ENCODE results near the gene HARBI1.

The HARBI1 gene

DNA sequence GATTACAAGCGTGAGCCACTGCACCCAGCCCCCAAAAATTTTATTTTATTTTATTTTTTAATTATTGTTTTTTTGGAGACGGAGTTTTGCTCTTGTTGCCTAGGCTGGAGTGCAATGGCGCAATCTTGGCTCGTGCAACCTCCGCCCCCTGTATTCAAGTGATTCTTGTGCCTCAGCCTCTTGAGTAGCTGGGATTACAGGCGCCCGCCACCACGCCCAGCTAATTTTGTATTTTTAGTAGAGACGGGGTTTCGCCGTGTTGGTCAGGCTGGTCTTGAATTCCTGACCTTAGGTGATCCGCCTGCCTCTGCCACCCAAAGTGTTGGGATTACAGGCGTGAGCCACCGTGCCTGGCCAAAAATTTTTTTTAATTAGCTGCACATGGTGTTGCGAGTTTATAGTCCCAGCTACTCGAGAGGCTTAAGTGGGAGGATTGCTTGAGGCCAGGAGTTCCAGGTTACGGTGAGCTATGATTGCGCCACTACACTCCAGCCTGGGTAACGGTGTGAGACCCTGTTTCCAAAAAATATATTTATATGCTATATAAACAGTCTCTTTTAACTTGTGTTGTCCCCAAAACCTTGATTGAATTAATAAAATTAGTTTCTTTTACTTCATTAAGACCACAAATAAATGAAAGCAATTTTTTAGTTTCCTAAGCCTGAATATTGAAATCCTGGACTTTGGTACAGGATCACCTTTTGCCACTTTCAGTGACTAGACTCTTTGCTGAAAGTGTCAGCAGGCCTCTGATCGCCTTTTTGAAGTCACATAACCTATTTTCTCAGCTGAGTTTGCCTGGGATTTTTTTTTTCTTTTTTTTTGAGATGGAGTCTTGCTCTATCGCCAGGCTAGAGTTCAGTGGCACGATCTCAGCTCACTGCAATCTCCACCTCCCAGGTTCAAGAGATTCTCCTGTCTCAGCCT is 16.5 kb upstream of the HARBI1 start:
- DNase-seq (ENCODE audit: low read depth in 2 of 3, low spot score in 1 of 3) = no peak

DNA sequence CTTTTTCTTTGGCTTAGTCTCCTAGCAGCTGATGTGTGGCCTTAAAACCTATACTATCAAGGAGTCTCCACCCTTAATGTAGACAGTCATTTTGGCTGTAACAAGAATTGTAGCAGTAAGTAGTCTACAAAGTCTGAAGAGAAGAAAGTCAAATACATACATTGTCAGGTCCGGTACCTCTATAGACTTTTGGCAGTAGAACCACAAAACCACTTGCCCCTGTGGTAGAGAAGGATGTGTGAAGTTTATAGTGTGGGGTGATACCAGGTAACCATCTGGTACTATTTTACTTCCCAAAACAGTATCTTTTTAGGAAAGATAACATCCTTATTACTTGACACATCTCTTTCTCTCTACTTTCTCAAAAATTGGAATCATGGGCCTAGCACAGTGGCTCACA is 15.5 kb upstream of the HARBI1 start:
- no peak for DNase-seq (ENCODE audit: low read depth in 2 of 3, low spot score in 1 of 3)

DNA sequence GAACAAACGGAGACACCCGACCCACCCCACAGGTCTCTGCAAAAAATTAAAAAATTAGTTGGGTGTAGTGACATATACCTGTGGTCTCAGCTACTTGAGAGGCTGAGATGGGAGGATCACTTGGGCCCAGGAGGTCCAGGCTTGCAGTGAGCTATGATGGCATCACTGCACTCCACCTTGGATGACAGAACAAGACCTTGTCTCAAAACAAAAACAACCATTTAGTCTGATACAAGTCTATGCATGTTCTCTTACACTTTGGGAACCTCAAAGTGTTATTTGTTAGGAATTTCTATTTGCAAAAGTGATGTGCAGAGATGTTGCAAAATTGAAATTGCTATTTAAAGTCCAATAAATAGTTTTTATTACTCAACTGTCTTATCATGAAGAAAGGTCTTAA is 14.6 kb upstream of the HARBI1 start:
- no peak for DNase-seq (ENCODE audit: low read depth in 2 of 3, low spot score in 1 of 3)

DNA sequence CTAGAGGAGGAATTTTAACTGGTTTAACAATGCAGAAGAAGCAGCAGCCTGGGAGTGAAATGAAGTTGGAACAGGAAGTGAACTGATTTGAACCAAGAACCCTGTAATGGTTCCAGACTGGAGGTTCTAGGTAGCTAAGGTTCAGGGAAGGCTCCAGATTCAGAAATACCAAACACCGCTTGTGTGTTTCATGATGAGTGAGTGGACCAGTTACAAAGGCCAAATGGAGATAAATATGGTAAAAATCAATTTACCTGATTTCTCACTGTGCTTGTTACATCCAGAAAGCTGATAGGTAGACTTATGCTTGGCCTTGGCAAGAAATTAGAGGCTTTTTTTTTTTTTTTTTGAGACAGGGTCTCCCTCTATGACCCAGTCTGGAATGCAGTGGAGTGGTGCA is 13.2 kb upstream of the HARBI1 start:
- DNase-seq (ENCODE audit: low read depth in 2 of 3, low spot score in 1 of 3) = no peak

DNA sequence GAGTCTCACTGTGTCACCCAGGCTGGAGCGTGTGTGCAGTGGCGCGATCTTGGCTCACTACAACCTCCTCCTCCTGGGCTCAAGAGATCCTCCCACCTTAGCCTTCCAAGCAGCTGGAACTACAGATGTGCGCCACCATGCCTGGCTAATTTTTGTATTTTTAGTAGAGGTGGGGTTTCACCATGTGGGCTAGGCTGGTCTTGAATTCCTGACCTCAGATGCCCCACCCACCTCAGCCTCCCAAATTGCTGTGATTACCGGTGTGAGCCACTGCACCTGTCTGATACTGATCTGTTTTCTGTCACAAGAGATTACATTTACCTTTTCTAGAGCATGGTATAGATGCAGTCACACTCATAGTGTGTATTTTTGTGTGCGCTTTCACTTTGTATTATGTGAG is 11.9 kb upstream of the HARBI1 start:
- DNase-seq (ENCODE audit: low read depth in 2 of 3, low spot score in 1 of 3) = no peak

DNA sequence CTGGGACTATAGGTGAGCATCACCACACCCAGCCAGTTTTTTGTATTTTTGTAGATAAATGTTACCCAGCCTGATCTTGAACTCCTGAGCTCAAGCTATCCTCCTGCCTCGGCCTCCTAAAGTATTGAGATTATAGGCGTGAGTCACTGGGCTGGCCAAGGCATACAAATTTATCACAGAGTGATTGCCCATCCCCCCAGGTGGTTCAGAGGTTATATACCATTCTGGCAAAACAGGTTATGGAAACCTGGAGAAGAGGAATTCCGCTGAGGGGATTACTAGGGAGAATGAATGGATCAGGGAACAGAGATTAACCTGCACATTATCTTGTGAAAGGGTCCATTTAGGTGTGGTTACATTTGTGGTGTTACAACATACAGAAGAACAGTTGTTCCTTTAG is 8.4 kb upstream of the HARBI1 start:
- no peak for DNase-seq (ENCODE audit: low read depth in 2 of 3, low spot score in 1 of 3)

DNA sequence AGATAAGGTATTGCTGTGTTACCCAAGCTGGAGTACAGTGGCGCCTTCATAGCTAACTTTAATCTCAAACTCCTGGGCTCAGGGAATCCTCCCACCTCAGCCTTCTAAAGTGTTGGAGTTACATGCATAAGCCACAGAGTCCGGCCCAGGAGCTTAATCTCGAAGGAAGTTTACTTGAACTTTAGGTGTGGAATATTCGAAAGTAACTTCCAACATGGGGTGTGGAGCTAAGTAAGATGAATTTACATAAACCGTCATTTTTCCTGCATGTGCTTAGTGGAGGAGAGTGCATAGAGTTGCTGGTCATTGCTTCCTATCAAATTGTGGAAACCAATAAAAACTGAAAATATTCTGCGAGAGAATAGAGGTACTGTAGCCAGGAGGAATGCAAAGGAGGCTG is 1.8 kb upstream of the HARBI1 start:
- DNase-seq (ENCODE audit: low read depth in 2 of 3, low spot score in 1 of 3) = no peak

DNA sequence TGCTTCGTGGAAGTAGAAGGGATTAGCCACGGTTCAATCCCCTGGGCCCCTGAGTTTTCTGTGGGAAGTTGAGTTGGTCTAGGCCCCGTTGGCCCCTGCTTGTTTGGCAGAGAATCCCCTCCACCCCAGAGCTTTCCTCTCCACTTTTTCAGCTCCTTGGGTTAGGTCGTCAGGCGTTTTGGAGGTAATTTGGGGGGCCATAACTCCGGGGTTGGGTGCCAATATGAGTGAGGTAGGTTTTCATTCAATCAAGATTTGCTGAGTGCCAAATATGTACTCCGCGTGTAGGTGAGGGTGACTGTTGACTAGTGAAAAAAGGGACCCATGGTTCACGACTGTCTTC is 916 bp upstream of the HARBI1 start:
- DNase-seq (ENCODE audit: low read depth in 2 of 3, low spot score in 1 of 3) = no peak

DNA sequence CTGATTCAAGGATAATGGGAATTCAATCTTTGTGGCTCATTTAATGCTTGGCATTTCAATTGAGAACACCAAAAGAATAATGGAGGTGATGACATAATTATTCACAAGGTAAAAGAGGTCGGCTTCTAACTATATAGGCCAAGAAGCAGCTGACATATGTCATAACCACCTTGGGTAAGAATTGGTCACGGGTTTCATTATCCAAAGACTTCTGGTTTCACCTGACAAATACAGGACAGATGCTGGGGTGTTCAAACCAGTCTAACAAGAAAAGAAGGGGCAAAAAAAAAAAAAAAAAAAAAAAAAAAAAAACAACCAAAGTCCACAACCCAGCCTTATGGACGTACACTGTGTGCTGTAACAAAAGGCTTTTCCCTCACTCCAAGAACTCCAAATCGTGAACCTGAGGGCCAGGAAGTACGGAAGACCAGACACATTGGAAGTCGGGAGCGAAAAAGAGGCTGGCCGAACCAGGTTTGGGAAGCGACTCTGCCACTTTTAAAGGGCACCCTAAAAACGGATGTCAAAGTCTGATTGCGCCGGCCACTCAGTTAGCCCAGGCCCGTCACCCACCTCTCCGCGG is 385 bp downstream of the HARBI1 start:
- no peak for DNase-seq (ENCODE audit: low read depth in 2 of 3, low spot score in 1 of 3)

DNA sequence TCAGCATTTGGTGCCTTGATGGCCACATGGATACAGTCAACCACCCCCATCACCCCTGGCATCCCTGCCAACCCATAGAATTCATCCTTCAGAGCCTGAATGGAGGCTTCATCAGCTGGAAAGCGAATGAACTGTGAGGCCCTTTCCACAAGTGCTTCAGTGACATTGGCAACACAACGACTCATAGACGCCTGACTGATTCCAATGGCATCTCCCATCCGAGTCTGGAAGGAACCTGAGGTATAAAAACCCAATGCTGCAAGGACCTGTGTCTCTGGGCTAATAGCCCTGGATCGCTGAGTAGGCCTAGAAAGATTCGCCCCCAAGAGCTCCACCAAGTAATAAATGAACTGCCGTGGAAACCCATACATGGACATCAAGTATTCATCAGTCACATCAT is 1.3 kb downstream of the HARBI1 start:
- no peak for DNase-seq (ENCODE audit: low read depth in 2 of 3, low spot score in 1 of 3)

DNA sequence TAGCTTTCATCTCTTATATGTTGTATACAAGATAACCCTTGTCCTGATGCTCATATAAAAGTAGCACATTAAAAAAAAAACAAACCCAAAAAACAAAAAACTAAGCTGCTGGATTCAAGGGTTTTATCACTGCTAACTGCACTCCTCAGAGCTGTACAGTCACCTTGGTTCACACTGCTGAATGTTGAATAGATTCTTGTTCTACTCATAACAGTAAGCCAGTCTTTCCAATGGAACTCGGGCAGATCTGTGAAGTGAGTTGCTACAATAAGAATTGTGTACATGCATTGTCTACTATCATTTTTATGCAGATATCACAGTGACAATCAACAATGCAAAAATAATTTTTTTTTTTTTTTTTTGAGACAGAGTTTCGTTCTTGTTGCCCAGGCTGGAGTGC is 4.7 kb downstream of the HARBI1 start:
- DNase-seq (ENCODE audit: low read depth in 2 of 3, low spot score in 1 of 3) = no peak

DNA sequence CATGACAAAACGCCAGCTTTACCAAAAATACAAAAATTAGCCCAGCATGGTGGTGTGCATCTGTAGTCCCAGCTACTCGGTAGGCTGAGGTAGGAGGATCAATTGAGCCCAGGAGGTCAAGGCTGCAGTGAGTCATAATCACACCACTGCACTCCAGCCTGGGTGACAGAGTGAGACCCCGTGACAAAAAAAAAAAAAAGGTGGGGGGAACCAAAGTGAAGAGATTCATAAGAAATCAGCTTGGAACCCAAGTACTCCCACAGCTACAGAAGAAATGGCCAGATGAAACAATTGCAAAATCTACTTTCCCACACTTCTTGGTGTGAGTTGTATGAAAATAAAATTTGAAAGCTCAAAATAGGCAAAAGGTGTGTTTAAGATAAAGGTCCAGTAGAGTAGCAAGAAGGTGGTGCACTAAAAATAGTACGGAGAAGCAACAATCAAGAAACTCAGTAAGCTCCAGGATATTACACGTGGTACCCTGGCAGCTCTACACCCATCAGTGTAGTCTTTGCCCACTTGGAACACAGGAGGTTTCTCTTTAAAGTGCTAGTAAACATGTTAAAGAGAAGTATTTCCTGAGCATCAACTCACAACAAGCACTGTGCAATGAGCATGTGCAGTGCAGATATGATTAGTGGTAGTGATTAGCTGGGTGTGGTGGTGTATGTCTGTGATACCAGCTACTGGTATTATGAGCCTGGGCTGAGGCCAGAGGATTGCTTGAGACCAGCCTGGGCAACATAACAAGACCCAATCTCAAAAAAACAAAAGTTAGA is 5.3 kb downstream of the HARBI1 start:
- no peak for DNase-seq (ENCODE audit: low read depth in 2 of 3, low spot score in 1 of 3)

DNA sequence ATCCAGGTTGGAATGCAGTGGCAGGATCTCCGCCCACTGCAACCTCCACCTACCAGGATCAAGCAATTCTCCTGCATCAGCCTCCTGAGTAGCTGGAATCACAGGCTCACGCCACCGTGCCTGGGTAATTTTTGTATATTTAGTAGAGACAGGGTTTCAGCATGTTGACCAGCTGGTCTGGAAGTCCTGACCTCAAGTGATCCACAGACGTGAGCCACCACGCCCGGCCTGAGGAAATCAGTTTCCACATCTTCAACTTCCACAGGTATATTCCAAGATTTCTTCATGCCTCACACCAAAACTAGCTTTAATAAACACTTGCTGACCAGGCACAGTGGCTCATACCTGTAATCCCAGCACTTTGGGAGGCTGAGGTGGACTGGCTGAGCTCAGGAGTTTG is 7.6 kb downstream of the HARBI1 start:
- no peak for DNase-seq (ENCODE audit: low read depth in 2 of 3, low spot score in 1 of 3)

DNA sequence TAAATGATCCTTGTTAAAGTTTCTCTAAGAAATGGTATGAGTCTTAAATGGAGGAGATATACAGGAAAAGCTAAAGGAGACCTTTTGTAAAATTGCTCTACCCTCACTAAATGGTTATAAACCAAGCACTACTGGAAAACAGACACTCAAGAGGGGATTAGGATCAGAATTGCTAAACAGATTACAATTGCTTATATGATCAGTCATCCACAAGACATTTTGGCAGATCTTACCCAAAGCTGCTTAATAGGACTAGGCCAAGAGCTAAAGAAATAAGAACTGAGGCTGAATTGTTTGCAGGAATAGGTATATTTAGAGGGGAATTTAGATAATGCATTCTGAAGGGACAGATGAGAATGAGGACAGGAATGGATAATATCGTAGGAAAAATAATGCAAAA is 9.5 kb downstream of the HARBI1 start:
- no peak for DNase-seq (ENCODE audit: low read depth in 2 of 3, low spot score in 1 of 3)

DNA sequence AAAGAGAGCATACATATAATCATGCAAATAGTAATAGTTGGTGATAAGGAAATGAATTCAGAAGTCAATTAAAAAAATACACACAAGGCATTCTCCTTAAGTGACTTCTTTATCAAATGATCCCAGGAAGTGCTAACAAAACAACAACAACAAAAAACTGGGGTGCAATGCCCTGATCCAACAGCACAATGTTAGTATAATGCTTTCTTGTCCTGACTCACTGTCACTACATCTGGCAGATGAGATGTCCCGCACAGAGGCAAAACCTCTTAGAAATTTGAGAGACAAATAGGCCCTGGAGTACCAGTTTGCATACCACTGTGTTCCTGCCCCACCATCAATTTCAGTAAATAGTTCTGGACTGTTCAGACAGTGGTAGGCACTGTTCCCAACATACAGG is 12.2 kb downstream of the HARBI1 start:
- DNase-seq (ENCODE audit: low read depth in 2 of 3, low spot score in 1 of 3) = no peak

DNA sequence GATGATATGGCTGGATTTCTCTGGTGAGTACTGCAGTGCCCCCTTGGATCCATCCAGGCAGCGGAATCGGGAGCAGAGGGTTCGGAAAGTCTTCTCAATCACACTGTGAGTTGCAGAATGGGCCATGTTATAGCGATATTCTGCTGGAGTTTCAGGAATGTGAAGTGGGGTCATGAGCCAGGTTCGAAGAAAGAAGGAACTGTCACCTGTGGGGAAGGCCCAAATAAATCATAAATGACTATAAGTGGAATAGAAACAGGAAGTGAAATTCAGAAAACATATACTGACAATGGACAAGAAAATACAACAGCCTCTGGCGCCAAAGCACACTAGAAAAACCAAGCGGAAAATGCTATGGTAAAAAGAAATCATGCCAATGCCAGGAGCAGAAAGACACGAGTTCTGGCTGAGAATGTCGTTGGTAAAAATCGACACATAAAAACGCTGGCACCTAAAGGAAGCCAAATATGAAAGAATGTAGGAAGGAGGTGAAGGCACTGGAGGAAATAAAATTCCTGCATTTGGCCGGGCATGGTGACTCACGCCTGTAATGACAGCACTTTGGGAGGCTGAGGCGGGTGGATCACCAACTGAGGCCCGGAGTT is 13.2 kb downstream of the HARBI1 start:
- DNase-seq (ENCODE audit: low read depth in 2 of 3, low spot score in 1 of 3) = no peak

DNA sequence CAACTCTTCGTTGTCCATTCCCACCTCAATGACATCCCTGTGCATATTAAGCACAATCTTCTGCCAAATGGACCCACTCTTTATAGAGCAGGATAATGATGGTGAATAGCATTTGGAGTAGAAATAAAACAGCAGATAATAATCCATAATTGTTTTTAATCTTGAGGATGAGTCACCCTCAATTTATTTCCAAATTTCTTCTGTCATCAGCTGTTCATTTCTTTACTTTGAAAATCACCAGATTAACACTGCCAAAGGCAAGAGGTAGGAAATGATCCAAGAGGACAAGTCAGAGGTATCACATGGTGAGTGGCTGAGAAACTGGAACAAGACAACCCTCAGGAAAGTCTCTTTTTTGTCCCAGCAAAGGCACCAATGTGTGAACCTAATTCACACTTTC is 15.9 kb downstream of the HARBI1 start:
- no peak for DNase-seq (ENCODE audit: low read depth in 2 of 3, low spot score in 1 of 3)

DNA sequence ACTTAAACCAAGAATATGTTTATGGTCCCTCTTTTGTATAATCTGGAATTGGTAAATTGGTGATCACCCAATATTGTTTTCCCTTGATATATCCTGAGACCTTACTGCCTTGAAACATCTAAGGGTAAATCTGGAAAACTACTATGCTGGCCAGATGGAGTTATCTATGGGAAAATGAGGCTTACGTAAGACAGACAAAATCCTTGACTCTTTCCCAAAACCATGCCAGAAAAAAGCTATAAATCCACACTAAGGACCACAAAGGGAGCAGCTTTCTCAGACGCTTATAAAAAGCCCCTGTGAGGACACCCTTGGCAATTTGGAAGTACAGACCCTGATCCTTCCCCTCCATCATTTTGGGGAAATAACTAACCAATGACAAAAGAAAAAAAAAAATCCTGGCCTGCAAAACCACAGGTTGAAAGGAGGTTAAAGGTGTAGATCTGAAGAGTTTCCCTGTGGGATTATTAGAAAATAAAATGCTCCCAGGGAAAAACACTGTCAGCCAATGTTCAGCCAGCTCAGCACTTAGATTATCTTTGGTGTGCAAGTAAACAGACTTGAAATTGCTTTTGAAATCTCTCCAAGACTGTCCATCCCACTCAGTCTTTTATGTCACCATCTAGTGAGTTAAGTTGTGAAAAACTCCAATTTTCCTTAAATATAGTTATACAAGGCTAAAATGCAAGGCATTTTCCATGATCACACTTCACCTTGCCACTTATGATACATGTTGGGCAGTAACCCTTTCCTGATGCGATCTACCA is 16.6 kb downstream of the HARBI1 start:
- DNase-seq (ENCODE audit: low read depth in 2 of 3, low spot score in 1 of 3) = no peak

DNA sequence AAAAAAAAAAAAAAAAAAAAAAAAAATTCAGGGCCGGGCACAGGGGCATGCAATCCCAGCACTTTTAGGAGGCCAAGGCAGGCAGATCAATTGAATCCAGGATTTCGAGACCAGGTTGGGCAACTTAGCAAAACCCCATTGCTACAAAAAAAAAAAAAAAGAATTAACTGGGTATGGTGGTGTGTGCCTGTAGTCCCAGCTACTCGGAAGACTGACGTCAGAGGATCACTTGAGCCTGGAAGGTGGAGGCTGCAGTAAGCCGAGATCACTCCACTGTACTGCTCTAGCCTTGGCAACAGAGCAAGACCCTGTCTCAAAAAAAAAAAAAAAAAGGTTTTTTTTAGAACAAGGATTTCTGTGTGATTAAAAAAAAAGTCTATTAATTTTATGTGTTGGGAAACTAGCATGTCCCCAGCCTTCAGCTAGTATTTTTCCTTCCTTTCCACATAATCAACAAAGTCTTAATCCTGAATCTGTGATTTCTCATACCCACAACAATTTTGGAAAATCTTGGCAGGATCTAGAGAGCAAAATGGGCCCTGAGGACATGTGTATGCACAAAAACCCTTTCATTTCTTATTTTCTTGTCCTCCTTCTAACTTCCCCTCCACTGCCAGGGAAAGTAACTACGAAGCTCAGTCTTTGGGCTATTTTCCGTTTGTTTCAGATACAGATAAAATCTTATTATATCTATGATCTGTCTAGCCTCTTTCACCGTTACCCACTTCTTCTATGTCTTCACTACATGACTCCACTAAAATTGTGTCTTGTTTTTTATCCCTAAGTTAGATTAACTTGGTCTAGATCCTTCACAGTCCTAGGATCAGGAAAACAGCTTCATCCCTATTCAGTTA is 17.5 kb downstream of the HARBI1 start:
- DNase-seq (ENCODE audit: low read depth in 2 of 3, low spot score in 1 of 3) = no peak

DNA sequence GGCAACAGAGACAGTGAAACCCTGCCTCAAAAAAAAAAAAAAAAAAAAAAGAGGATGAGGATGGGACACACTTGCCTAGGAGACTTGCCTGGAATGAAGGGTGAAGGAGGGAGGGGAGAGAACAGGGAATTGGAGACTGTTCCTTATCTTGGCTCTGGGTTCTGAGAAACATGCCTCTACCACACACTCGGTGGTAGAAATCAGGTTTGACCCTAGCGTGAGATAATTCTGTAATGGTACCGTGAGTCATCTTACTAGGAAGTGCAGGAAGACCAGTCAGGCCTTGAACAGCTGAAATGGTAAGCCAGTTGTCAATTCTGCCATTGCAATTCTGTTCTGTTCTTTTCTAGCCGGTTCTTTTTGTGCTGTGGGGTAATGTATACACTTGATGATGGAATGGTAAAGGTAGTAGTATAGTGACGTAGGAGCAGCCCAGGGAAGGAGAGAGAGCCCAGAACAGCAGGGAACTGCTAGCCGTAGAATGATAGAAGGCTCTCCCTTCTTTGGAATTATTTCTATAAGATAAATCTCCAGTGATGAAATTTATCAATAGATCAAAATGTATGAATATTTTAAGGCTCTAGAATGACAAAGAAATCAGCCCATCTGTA is 19.3 kb downstream of the HARBI1 start:
- DNase-seq (ENCODE audit: low read depth in 2 of 3, low spot score in 1 of 3) = no peak
